B cell (primary cell): ENCODE results near the gene SEC24C.

Experiments
- EZH2 ChIP-seq: IDR thresholded peaks from 2 replicates; pipeline ENCODE4 v1.6.1; 2012; ENCODE audit warnings: borderline replicate concordance, low read depth, mild to moderate bottlenecking, moderate library complexity, low read length; ENCODE audit not compliant: insufficient read depth, poor library complexity, severe bottlenecking
- TF ChIP-seq, protein P1 (sequence below): fragments of 200-600 bp; IDR thresholded peaks from one replicate; pipeline ENCODE4 v1.8.0; 2022; ENCODE audit warnings: antibody characterized with exemption, mild to moderate bottlenecking

DNA sequence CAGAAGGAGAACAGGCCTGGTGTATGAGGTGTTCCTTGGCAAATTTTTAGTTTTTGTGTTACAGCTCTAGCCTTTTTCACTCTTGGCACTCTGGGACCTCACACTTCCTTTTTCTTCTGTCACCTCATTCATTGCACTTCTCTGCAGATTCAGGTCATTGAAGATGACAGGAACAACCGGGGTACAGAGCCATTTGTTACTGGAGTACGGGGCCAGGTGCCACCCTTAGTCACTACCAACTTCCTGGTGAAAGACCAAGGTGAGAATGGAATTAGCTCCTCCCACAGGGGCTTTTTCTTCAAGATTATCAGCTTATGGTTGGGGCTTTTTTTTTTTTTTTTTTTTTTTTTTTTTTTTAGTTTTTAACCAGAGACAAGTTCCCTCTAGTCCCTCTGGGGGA, 19.2 kb downstream of the SEC24C start:
- TF ChIP-seq, protein P1, sequence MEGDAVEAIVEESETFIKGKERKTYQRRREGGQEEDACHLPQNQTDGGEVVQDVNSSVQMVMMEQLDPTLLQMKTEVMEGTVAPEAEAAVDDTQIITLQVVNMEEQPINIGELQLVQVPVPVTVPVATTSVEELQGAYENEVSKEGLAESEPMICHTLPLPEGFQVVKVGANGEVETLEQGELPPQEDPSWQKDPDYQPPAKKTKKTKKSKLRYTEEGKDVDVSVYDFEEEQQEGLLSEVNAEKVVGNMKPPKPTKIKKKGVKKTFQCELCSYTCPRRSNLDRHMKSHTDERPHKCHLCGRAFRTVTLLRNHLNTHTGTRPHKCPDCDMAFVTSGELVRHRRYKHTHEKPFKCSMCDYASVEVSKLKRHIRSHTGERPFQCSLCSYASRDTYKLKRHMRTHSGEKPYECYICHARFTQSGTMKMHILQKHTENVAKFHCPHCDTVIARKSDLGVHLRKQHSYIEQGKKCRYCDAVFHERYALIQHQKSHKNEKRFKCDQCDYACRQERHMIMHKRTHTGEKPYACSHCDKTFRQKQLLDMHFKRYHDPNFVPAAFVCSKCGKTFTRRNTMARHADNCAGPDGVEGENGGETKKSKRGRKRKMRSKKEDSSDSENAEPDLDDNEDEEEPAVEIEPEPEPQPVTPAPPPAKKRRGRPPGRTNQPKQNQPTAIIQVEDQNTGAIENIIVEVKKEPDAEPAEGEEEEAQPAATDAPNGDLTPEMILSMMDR = no peak
- no peak for TF ChIP-seq EZH2
